Prostate gland (tissue), 2 donors: ENCODE results near the gene PPP1R14C. TPM values are rescaled to one million over a fixed set of nuclear protein-coding genes. Genes with fewer than 3 reads are reported as not detected.

ENCODE experiments used
- DNase-seq: peaks from one replicate; pipeline ENCODE4 v3.0.0-alpha.2; 2019; ENCODE audit warnings: low spot score
- H3K27ac ChIP-seq, 2 donors: fragments of 200-600 bp; sonication (generic); 2 replicates each; pipeline ENCODE4 v1.5.1; 2017 to 2019
- H3K27me3 ChIP-seq: fragments of 200-600 bp; sonication (generic); replicated peaks from 2 replicates; pipeline ENCODE4 v1.5.1; 2019; ENCODE audit not compliant: insufficient read depth
- H3K36me3 ChIP-seq, 2 donors: fragments of 200-600 bp; sonication (generic); 1 replicate in 1 of 2; 2 replicates in 1 of 2; pipeline versions ENCODE4 v1.5.1 to v1.8.1; 2017 to 2019
- H3K4me1 ChIP-seq: fragments of 200-600 bp; sonication (generic); replicated peaks from 2 replicates; pipeline ENCODE4 v1.5.1; 2019
- H3K4me3 ChIP-seq, 2 donors: fragments of 200-600 bp; sonication (generic); 2 replicates each; pipeline ENCODE4 v1.5.1; 2017 to 2019
- H3K9me3 ChIP-seq: fragments of 200-600 bp; sonication (generic); 2 replicates; pipeline ENCODE4 v1.5.1; 2017
- CTCF ChIP-seq, 4 experiments: fragments of 200-600 bp in 2 of 4; fragments of 450-650 bp in 2 of 4; sonication (generic) in 2 of 4; IDR thresholded peaks; 1 replicate in 3 of 4; 2 replicates in 1 of 4; pipeline ENCODE4 v1.5.1; 2016 to 2019; ENCODE audit warnings: antibody characterized with exemption in 4 of 4, mild to moderate bottlenecking in 2 of 4, moderate library complexity in 2 of 4
- POLR2A ChIP-seq: fragments of 450-650 bp; IDR thresholded peaks from one replicate; pipeline ENCODE4 v1.6.1; 2016; ENCODE audit warnings: antibody characterized with exemption, mild to moderate bottlenecking
- POLR2AphosphoS5 ChIP-seq: sonication (generic); formaldehyde crosslinking; IDR thresholded peaks from one replicate; pipeline ENCODE4 v1.6.1; 2017; ENCODE audit warnings: antibody characterized with exemption
- WGBS: methylation state at CpG from one replicate; pipeline ENCODE4 v1.1.5; 2018; 5-methylcytosine and 5-hydroxymethylcytosine counted together
- intact Hi-C: fragments of 100-400 bp; cut with DNase I; formaldehyde crosslinking; loops from one replicate; pipeline ENCODE4 v1.14.2; 2022
- total RNA-seq, 2 donors: library from RNA; depleted of rRNA; stranded (reverse); fragments of >200 nt; gene quantifications; one replicate each; pipeline ENCODE4 v1.1.0, GENCODE V29; 2016

Gene PPP1R14C
- total RNA-seq, 2 donors from 2014 or later: 3.4 to 14.8 TPM

DNA sequence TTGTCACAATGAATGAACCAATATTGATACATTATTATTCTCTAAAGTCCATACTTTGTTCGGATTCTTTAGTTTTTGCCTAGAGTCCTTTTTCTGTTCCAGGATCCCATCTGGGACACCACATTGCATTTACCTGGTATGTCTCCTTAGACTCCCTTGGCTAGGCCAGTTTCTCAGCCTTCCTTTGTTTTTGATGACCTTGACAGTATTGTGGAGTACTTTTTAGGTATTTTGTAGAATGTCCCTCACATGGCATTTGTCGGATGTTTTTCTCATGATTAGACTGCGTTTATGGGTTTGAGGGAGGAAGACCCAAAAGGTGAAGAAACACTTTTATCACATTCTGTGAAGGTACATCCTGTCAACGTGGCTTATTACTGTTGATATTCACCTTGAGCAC lies 16.9 kb downstream of the PPP1R14C start:
- Histone ChIP-seq H3K9me3 (no peaks in the 10 kb centered on the region), H3K27me3 (no peaks in the 10 kb centered on the region), H3K4me1 (no peaks in the 10 kb centered on the region), H3K4me3 (no peak overlapping the region), H3K27ac (no peak overlapping the region), H3K36me3 (no peaks in the 10 kb centered on the region)
- intact Hi-C loops: no loop called here
- no peak for TF ChIP-seq POLR2A
- TF ChIP-seq CTCF (IDR thresholded peaks at IDR 0.05): no peak
- no peak for TF ChIP-seq POLR2AphosphoS5
- no peak for DNase-seq
- 71% methylated on average over 4 of the region's 4 CpGs for WGBS

GRCh38 chr6:150163970-150164369 lies 21.1 kb downstream of the PPP1R14C start:
- 98% methylated on average over 3 of the region's 3 CpGs for WGBS
- Histone ChIP-seq H3K36me3 (no peaks in the 10 kb centered on the region), H3K27me3 (no peaks in the 10 kb centered on the region), H3K27ac (no peak overlapping the region), H3K4me1 (no peaks in the 10 kb centered on the region), H3K4me3 (no peak overlapping the region), H3K9me3 (no peaks in the 10 kb centered on the region)
- no peak for DNase-seq
- intact Hi-C loops: no loop called here
- TF ChIP-seq POLR2AphosphoS5 (no peak), POLR2A (no peak)

DNA sequence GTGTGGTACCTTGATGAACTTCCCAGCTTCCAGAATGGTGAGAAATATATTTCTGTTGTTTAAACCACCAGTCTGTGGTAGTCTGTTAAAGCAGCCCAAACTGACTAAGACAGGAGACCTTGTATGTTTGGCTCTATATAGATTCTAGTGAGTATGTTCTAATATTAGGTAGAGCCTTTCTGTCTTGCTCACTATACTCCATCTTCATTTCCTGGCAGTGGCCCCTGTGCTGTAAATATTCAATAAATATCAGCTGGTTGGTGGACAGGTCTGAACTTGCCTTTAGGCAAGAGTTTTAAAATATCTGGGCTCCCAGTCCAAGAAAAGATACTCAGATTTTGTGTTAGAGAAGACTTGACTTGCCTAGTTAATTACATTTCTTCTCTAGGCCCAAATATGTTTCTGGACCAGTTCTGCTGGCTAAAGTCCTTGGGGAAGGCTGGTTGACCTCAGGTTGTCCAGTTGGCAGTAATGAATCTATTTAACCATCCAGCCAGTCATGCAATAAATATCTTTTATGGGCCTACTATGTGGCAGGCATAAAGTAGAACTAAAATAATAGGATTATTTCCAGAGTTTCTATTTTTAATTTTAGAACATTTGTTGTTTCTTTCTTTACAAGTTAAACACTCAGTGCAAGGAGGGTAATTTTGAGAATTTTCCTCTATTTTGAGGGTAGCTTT lies 22.3 kb downstream of the PPP1R14C start:
- intact Hi-C loops: no loop called here
- no peak overlapping the region for H3K27ac ChIP-seq

GRCh38 chr6:150167479-150167873 lies 24.6 kb downstream of the PPP1R14C start:
- Histone ChIP-seq H3K4me3 (no peak overlapping the region), H3K36me3 (no peaks in the 10 kb centered on the region), H3K9me3 (no peaks in the 10 kb centered on the region), H3K27me3 (no peaks in the 10 kb centered on the region), H3K27ac (no peak overlapping the region), H3K4me1 (no peaks in the 10 kb centered on the region)
- intact Hi-C loops: no loop called here
- TF ChIP-seq POLR2A (no peak), CTCF (IDR thresholded peaks at IDR 0.05) (no peak), POLR2AphosphoS5 (no peak)
- 76% methylated on average over 6 of the region's 6 CpGs for WGBS
- no peak for DNase-seq

More for the DNA sequence above, 22.3 kb downstream of the PPP1R14C start:
- no peak for DNase-seq
- no peaks in the 10 kb centered on the region for H3K27me3 ChIP-seq
- no peaks in the 10 kb centered on the region for H3K9me3 ChIP-seq
- H3K36me3 ChIP-seq: no peaks in the 10 kb centered on the region
- no peak overlapping the region for H3K4me3 ChIP-seq
- H3K4me1 ChIP-seq: no peaks in the 10 kb centered on the region
- no peak for TF ChIP-seq POLR2A
- TF ChIP-seq POLR2AphosphoS5: no peak
- TF ChIP-seq CTCF (IDR thresholded peaks at IDR 0.05): no peak

DNA sequence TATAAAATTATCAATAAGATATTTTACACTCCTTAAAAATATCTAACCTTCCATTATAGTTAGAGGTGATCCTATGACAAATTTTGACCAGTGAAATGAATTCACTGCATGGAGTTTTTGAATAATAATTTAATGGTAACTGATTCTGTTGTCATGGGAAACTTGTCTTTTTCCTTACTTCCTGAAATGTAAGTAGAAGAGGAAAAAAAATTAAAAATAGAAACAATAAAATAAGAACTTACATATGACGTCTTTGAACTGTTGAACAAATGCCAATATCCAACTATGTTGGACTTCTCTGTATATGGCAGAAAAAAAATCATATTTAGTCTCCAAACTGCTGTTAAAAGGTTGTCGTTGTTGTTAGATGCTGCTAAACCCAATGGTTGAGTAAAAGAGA lies 26.3 kb downstream of the PPP1R14C start:
- no peak for TF ChIP-seq POLR2A
- no peak for TF ChIP-seq CTCF (IDR thresholded peaks at IDR 0.05)
- TF ChIP-seq POLR2AphosphoS5: no peak
- Histone ChIP-seq H3K27me3 (no peaks in the 10 kb centered on the region), H3K36me3 (no peaks in the 10 kb centered on the region), H3K4me3 (no peak overlapping the region), H3K9me3 (no peaks in the 10 kb centered on the region), H3K27ac (no peak overlapping the region), H3K4me1 (no peaks in the 10 kb centered on the region)
- WGBS: 65% methylated on average over 2 of the region's 2 CpGs
- DNase-seq: no peak
- intact Hi-C loops: no loop called here
